ENCODE data around the gene ZNF396.

- TF ChIP-seq POLR2A (IDR thresholded peaks at IDR 0.05) (no peak), CTCF (IDR thresholded peaks at IDR 0.05) (no peak)
Measured at GRCh38 chr18:35418610-35419009, 41.5 kb upstream of the ZNF396 start.

All from suprapubic skin (tissue), 3 donors.